ES-I3 (cell line): Measurements from ENCODE around the gene PRCD.
"Not testable (repeated sequence)": the region's sequence is repeated elsewhere in the genome, so short reads cannot be mapped to it uniquely, and the experiment has no call there.

Experiments used
- H3K36me3 ChIP-seq: 2 replicates; pipeline ENCODE4 v1.6.1; 2013; ENCODE audit warnings: mild to moderate bottlenecking, low read length, control low read depth, moderate library complexity; ENCODE audit not compliant: insufficient read depth
- H3K4me1 ChIP-seq: 2 replicates; pipeline ENCODE4 v1.6.1; 2013; ENCODE audit warnings: mild to moderate bottlenecking, control low read depth, low read length; ENCODE audit not compliant: insufficient read depth
- H3K9ac ChIP-seq: 2 replicates; pipeline ENCODE4 v1.6.1; 2013; ENCODE audit warnings: low read depth, mild to moderate bottlenecking, low read length, moderate library complexity
- H3K9me3 ChIP-seq: 2 replicates; pipeline ENCODE4 v1.6.1; 2013; ENCODE audit warnings: mild to moderate bottlenecking, low read length, moderate library complexity; ENCODE audit not compliant: control insufficient read depth, insufficient read depth

Gene PRCD

DNA sequence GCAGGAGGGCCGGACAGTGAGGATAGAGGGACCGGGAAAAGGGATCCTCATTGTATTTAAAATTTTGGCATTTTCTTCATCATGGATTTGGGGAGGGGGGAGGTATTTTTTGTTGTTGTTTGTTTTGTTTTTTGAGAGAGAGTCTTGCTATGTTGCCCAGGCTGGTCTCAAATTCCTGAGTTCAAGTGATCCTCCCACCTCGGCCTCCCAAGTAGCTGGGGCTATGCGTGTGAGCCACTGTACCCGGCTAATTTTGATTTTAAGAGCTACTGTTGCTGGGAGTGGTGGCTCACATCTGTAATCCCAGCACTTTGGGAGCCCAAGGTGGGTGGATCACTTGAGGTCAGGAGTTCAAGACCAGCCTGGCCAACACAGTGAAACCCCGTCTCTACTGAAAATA, 25.5 kb upstream of the PRCD start:
- not testable (repeated sequence) for H3K9me3 ChIP-seq, H3K9ac ChIP-seq, H3K36me3 ChIP-seq, H3K4me1 ChIP-seq

DNA sequence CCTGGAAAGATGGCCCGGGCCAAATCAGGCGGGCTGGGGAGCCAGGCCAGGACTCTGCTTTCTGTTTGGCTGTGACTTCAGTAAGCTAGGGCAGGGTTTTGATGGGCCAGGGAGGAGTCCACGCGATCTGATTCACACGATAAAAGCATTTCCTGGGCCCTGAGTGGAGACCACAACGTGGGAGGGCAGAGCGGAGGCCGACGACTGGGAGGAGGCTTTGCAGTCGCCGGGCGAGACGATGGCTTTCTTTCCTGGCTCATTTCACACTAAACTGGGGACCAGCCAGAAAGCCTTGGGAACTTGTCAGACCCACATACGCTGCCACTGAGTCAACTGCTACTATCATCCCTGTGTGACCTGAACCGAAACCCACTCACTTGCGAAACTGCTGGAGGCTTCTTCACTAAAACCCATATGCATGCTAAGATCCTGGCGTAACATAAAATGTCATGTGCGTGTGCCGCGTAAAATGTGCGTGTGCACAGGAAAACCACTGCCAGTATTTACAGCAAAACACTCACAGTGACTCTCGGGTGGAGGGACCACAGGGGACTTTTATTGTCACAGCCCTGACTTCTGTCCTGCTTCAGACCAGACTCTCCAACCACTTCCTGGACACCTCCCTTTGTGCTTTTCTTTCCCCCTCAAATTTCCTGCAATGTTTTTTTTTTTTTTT, 24.4 kb upstream of the PRCD start:
- Histone ChIP-seq H3K4me1 (no peaks in the 10 kb centered on the region; the same call in 1 of the 2 replicates), H3K9me3 (no peaks in the 10 kb centered on the region), H3K9ac (no peak overlapping the region), H3K36me3 (no peaks in the 10 kb centered on the region)

DNA sequence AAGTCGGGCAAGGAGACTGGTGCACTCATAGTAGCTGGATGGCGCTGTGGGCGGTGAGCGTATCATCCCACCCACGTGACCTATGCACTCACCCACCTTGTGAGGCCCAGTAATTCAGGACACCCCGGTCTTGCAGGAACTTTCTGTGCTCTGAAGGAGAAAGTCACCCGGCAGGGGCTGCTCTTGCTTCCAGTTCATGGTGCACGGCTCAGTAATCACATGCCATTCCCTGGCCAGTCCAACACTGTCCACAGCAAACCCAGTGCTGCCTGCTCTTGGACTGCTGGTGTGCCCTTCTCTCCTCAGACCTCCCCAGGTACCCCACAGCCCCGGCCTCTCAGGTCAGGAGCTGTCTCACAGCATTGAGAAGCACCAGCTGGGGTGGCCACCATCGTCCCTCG, 22.2 kb upstream of the PRCD start:
- Histone ChIP-seq H3K4me1 (no peaks in the 10 kb centered on the region), H3K36me3 (no peaks in the 10 kb centered on the region), H3K9me3 (no peaks in the 10 kb centered on the region)

DNA sequence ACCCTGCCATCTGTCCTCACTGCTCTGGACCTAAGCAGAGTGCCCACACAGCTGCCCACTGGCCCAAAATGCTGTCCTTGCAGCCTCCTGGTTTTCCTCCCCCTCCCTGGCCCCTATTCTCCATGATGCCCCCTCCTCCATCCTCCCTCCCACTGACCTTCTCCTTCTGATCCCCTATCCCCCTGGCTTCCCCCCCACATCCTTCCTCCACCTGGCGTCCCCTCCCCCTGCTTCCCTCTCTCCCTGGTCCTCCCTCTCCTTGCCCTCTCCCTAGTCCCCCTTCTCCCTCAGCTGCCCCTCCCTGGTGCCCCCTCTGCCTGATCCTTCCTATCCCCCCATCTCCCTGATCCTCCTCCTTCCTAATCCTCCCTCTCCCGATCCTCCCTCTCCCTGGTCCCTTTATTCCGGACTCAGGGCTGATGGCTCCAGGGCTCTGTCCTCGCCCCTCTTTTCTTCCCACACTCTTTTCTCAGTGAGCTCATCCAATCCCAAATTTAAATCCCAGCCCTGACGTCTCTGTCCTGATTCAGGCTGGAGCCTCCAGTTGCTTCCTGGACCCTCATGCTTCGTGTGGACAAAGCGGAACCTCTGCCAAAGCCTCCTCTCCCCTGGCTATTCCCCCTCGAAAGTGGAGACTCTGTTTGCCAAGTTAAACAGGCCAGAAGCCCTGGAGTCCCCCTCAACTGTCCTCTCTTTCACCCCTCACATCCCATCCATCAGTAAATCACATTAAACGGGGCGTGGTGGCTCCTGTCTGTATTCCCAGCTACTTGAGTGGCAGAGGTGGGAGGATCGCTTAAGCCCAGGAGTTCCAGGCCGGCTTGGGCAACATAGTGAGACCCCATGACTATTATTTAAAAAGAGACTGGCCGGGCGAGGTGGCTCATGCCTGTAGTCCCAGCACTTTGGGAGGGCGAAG, 20.5 kb upstream of the PRCD start:
- no peaks in the 10 kb centered on the region for H3K9me3 ChIP-seq
- no peaks in the 10 kb centered on the region for H3K36me3 ChIP-seq
- no peaks in the 10 kb centered on the region for H3K4me1 ChIP-seq
- H3K9ac ChIP-seq = no peak overlapping the region

More for the DNA sequence above, 22.2 kb upstream of the PRCD start:
- no peak overlapping the region for H3K9ac ChIP-seq

DNA sequence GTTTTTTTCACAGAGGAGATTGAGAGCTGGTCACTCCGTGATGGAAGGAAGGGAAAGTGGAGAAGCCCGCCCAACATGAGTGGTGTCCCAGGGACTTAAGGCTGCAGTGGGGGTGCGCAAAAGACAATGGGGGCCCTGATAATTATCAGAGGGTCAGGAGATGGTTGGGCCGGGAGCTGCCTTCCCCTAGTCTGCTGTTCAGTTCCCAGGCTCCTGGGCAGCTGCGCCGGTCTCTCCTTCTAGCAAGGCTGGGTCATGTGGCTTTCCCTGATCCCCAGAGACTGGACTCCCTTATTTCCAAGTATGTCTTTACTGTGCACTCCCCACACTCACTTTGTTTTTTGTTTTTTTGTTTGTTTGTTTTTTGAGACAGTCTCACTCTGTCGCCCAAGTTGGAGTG, 18.6 kb upstream of the PRCD start:
- Histone ChIP-seq H3K9ac (no peak overlapping the region), H3K4me1 (peaks cover 6% of the 10 kb centered on the region; the same call in 1 of the 2 replicates), H3K9me3 (no peaks in the 10 kb centered on the region), H3K36me3 (no peaks in the 10 kb centered on the region)

DNA sequence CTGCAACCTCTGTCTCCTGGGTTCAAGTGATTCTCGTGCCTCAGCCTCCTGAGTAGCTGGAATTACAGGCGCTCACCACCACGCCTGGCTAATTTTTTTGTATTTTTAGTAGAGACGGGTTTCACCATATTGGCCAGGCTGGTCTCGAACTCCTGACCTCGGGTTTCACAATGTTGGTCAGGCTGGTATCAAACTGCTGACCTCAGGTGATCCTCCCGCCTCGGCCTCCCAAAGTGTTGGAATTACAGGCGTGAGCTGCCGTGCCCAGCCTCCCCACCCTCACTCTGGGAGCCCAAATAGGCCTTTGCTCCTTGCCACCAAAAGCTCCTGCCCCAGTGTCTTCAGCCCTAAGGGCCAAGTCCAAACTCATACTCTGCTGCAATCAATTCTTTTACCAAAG, 18.2 kb upstream of the PRCD start:
- H3K4me1 ChIP-seq, H3K9ac ChIP-seq, H3K9me3 ChIP-seq, H3K36me3 ChIP-seq: not testable (repeated sequence)

DNA sequence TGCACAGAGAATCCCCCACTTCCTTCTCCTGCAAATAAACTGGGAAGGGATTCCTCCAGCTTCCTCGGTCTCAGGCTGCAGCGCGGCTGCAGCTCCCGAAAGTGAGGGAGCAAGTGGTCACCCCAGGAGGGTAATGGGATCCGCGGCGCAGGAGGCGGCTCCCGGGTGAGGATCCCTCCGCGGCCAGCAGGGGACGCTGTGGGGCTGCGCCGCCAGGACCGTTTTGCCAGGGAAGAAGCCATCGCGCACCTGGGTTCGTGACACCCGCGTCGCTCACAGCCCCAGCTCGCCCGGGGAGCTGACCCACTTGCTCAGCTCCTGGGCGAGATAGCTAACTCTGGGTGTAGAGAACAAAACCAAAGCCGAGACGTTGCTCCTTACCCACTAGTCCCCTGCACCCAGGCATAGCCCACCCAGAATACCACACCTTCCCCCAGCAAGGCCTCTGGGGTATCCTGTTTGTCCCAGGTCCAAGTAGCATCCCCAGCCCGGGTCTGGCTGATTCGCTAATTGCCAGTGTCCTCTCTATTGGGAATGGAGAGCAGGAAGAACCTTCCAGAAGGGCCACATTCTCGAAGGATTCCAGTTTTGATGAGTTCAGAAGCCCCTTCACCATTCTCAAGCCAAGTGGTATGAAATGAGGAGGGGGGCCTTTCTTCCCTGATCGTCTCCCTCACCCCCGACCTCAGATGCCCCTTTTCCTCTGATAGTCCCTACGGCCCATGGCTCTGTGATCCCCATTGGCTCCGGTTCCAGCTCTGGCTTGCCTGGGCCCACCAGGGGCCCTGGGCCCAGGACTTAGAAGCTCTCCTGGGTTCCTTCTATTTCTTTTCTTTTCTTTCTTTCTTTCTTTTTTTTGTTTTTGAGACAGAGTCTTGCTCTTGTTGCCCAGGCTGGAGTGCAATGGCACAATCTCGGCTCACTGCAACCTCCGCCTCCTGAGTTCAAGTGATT, 16.5 kb upstream of the PRCD start:
- no peaks in the 10 kb centered on the region for H3K36me3 ChIP-seq

DNA sequence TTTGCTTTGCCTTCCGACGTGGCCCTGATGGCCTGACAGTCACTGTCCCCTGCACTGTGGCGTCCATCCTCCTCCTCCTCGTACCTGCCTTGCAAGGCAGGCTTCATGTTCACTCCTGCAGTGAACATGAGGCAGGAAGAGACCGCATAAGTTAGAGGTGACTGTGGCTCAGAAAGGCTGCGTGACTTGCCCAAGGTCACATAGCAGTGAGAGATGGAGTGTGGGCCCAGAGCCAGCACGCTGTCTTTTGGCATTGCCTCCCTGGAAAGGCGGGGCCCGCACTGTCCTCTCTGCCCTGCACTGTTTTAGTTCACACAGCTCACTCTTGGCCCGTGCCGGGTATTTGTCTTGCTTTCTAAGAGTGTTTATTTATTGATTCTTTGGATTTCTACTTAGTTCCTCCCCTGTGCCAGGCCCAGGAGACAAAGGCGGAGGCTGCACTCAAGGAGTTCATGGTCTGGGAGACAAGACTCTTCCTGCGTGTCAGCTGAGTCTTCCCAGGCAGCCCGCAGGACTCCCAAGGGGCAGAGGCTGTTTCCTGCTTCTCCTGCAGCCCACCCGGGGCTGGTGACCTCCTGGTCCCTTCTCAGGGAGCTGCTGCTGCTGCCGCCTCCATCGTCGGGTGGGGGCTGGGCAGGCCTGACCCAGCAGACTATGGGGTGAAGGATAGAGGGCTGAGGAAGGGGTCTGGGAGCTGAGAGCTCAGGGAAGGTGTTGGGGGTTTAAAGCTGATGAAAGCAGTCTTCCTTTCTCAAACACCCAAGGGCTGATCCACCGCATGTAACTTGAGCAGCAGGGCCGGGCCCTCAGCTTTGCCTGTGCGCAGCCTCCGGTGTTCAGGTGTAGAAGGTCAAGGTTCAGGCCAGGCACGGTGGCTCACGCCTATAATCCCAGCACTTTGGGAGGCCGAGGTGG, 15.0 kb upstream of the PRCD start:
- Histone ChIP-seq H3K4me1 (peaks cover 22% of the 10 kb centered on the region), H3K9ac (no peak overlapping the region), H3K36me3 (no peaks in the 10 kb centered on the region), H3K9me3 (no peaks in the 10 kb centered on the region)

More for the DNA sequence above, 16.5 kb upstream of the PRCD start:
- Histone ChIP-seq H3K9ac (no peak overlapping the region), H3K4me1 (peaks cover 8% of the 10 kb centered on the region; the same call in 1 of the 2 replicates), H3K9me3 (no peaks in the 10 kb centered on the region)

DNA sequence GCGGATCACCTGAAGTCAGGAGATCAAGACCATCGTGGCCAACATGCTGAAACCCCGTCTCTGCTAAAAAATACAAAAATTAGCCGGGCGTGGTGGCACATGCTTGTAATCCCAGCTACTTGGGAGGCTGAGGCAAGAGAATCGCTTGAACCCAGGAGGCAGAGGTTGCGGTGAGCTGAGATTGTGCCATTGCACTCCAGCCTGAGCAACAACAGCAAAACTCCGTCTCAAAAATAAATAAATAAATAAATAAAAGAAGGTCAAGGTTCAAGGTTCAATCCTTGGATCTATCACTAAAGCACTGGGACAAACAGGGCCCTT, 14.4 kb upstream of the PRCD start:
- H3K4me1 ChIP-seq = peaks cover 28% of the 10 kb centered on the region
- H3K9me3 ChIP-seq, H3K36me3 ChIP-seq, H3K9ac ChIP-seq: not testable (repeated sequence)

DNA sequence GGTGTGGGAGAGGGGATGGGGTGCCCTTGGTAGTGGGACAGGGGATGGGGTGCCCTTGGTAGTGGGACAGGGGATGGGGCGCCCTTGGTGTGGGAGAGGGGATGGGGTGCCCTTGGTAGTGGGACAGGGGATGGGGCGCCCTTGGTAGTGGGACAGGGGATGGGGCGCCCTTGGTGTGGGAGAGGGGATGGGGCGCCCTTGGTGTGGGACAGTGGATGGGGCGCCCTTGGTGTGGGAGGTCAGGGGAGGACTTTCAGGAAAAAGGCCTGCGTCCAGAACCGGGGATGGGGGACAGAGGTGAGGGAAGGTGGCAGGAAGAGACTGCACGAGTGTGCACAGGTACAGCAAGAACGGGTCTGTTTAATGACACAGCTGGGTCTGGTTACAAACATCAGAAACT, 12.8 kb upstream of the PRCD start:
- H3K9me3 ChIP-seq, H3K36me3 ChIP-seq: not testable (repeated sequence)
- peak overlapping the region; percentile 25; the same call in 1 of the 2 replicates for H3K9ac ChIP-seq
- H3K4me1 ChIP-seq = peaks cover 43% of the 10 kb centered on the region

DNA sequence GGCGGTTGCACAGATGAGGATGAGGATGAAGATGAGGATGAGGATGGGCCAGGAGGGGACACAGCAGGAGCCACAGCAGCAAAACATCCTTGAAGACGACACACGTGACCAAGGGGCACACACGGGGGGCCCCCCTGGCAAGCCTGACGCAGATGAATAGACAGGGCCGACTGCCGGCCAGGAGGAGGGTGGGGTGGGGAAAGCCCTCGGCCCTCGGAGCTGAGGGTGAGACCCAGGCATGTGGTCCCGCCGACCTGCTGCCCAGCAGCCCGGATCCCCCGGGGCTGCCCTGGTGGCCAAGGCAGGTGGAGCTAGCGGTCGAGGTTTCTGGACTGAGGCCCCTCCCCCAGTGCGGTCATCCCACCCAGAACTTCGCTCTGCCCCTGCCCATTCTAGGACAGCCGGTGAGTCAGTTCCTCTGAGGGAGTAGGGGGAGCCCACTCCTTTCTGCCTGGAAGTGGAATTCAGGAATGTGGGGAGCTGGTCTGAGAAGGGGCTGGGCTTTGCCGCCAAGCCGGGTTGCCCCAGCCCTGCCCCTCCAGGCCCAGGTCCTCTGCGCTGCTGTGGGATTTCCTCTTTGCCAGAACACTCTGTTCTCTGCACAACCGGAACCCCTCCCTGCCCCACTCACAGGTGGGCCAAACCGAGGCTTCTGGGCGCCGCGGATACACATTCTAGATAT, 12.3 kb upstream of the PRCD start:
- Histone ChIP-seq H3K36me3 (no peaks in the 10 kb centered on the region), H3K9ac (peak overlapping the region; percentile 25; the same call in 1 of the 2 replicates), H3K4me1 (peaks cover 43% of the 10 kb centered on the region), H3K9me3 (no peaks in the 10 kb centered on the region)

DNA sequence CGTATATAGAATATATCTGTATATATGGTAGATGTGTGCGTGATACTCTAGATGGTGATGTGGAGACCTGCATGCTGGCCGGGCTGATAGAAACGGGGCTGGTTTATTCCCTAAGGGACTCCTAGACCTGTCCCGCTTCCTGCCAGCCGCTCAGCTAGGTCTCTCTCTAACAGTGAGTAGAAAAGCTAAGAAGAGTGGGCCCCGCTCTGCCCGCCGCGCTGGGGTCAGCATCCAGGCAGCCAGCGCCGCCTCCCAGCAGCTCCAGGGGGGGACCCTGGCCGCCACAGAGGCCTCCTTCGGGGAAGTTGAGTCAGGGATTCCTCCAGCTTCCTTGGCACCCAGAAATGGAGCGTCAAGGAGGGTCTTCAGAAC, 11.7 kb upstream of the PRCD start:
- Histone ChIP-seq H3K9ac (no peak overlapping the region), H3K36me3 (no peaks in the 10 kb centered on the region), H3K9me3 (no peaks in the 10 kb centered on the region), H3K4me1 (peaks cover 43% of the 10 kb centered on the region)

DNA sequence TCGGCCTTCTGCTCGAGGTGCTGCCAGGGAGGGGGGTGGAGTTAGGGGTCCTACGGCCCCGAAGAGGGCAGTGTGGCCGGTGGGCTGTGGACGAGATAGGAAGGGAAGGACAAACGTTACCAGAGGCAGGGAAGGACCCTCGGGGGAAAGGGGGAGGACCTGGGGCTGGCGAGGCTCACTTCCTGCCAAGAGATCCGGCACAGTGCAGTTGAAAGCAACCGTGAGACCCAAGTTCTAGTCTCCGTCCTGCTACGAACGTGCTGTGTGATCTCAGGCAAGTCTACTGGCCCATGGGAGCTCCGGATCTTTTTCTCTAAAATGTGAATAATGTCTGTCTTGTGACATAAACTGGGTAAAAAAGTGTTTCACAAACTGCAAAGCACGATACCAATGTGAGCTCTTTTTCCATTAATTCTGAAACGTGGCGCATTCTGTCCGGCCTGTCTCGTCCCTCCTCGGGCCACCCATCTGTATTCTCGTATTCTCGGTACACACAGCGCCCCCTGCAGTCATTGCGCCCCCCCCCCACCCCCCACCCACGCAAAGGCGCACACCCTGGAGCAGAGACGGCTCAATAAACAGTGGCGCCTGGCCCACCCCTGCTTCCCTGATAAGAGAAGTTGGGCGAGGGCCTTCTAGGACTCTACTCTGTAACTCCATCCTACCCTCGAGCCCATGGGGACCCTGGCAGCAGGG, 11.2 kb upstream of the PRCD start:
- Histone ChIP-seq H3K9ac (no peak overlapping the region), H3K36me3 (no peaks in the 10 kb centered on the region), H3K4me1 (peaks cover 43% of the 10 kb centered on the region), H3K9me3 (no peaks in the 10 kb centered on the region)
